Endothelial cell (in vitro differentiated cells): ENCODE measurements around the gene ZNF536. TPM values are rescaled to one million over a fixed set of nuclear protein-coding genes. Genes with fewer than 3 reads are reported as not detected.
"Not testable (repeated sequence)": the region's sequence is repeated elsewhere in the genome, so short reads cannot be mapped to it uniquely, and the experiment has no call there.

Source experiments
- DNase-seq: peaks from one replicate; pipeline ENCODE4 v3.0.0; 2021; ENCODE audit warnings: low spot score
- H3K27ac Mint-ChIP-seq: one replicate; pipeline ENCODE4 v1.8.0; 2021; ENCODE audit warnings: mixed read lengths, inconsistent platforms; ENCODE audit not compliant: unreplicated experiment
- H3K27me3 Mint-ChIP-seq: one replicate; pipeline ENCODE4 v1.8.0; 2021; ENCODE audit warnings: mild to moderate bottlenecking, moderate library complexity, mixed read lengths, inconsistent platforms; ENCODE audit not compliant: unreplicated experiment
- H3K36me3 Mint-ChIP-seq: one replicate; pipeline ENCODE4 v1.8.0; 2021; ENCODE audit warnings: mild to moderate bottlenecking, low read depth, mixed read lengths, inconsistent platforms; ENCODE audit not compliant: unreplicated experiment
- H3K4me1 Mint-ChIP-seq: one replicate; pipeline ENCODE4 v1.8.0; 2021; ENCODE audit warnings: mild to moderate bottlenecking, mixed read lengths, inconsistent platforms; ENCODE audit not compliant: unreplicated experiment
- H3K4me3 Mint-ChIP-seq: one replicate; pipeline ENCODE4 v1.8.0; 2021; ENCODE audit warnings: mild to moderate bottlenecking, mixed read lengths, inconsistent platforms; ENCODE audit not compliant: unreplicated experiment
- H3K9me3 Mint-ChIP-seq: one replicate; pipeline ENCODE4 v1.8.0; 2021; ENCODE audit warnings: mixed read lengths, inconsistent platforms; ENCODE audit not compliant: unreplicated experiment
- CTCF ChIP-seq: fragments of 200-600 bp; sonication (generic); IDR thresholded peaks from one replicate; pipeline ENCODE4 v1.5.0; 2021; ENCODE audit warnings: antibody characterized with exemption; ENCODE audit not compliant: unreplicated experiment
- total RNA-seq: library from RNA; stranded (reverse); fragmentation: NEBNext Ultra II Directional; extraction: Animal tissue kit (Norgen Biotek cat#: 25700); gene quantifications from one replicate; pipeline ENCODE4 v1.2.1, GENCODE V29; 2021; ENCODE audit not compliant: unreplicated experiment

Gene ZNF536
- total RNA-seq, 1 donor from 2014 or later, result 0.33 TPM

GRCh38 chr19:30453743-30454142, 81.6 kb downstream of the ZNF536 start:
- no peaks in the 10 kb centered on the region for H3K9me3 Mint-ChIP-seq
- DNase-seq, result no peak

GRCh38 chr19:30455881-30456280, 83.7 kb downstream of the ZNF536 start:
- Mint-ChIP-seq H3K4me1 (peaks cover 11% of the 10 kb centered on the region), H3K4me3 (no peak overlapping the region), H3K27ac (no peak overlapping the region)

More at GRCh38 chr19:30453743-30454142, 81.6 kb downstream of the ZNF536 start:
- Mint-ChIP-seq H3K4me1 (peaks cover 28% of the 10 kb centered on the region), H3K4me3 (no peak overlapping the region), H3K36me3 (peaks cover 3% of the 10 kb centered on the region), H3K27me3 (peaks cover 2% of the 10 kb centered on the region), H3K27ac (no peak overlapping the region)
- no peak for TF ChIP-seq CTCF

GRCh38 chr19:30457484-30457883, 85.3 kb downstream of the ZNF536 start:
- Mint-ChIP-seq H3K9me3 (no peaks in the 10 kb centered on the region), H3K36me3 (peaks cover under 1% of the 10 kb centered on the region), H3K4me3 (no peak overlapping the region), H3K27ac (no peak overlapping the region), H3K27me3 (peaks cover under 1% of the 10 kb centered on the region), H3K4me1 (peaks cover under 1% of the 10 kb centered on the region)
- no peak for DNase-seq
- TF ChIP-seq CTCF, result no peak

More at GRCh38 chr19:30455881-30456280, 83.7 kb downstream of the ZNF536 start:
- no peak for DNase-seq
- no peaks in the 10 kb centered on the region for H3K9me3 Mint-ChIP-seq
- peaks cover 3% of the 10 kb centered on the region for H3K36me3 Mint-ChIP-seq
- TF ChIP-seq CTCF, result no peak
- peaks cover 2% of the 10 kb centered on the region for H3K27me3 Mint-ChIP-seq

GRCh38 chr19:30459859-30460258, 87.7 kb downstream of the ZNF536 start:
- Mint-ChIP-seq H3K4me3 (no peak overlapping the region), H3K27ac (no peak overlapping the region), H3K9me3 (no peaks in the 10 kb centered on the region), H3K27me3 (no peaks in the 10 kb centered on the region), H3K4me1 (no peaks in the 10 kb centered on the region), H3K36me3 (no peaks in the 10 kb centered on the region)
- DNase-seq, result no peak
- no peak for TF ChIP-seq CTCF

GRCh38 chr19:30464162-30464561, 92.0 kb downstream of the ZNF536 start:
- no peak for TF ChIP-seq CTCF

GRCh38 chr19:30466598-30466997, 94.4 kb downstream of the ZNF536 start:
- H3K27ac Mint-ChIP-seq, H3K4me1 Mint-ChIP-seq, H3K4me3 Mint-ChIP-seq, H3K27me3 Mint-ChIP-seq, DNase-seq, H3K9me3 Mint-ChIP-seq: not testable (repeated sequence)
- H3K36me3 Mint-ChIP-seq, result peaks cover 13% of the 10 kb centered on the region

More at GRCh38 chr19:30464162-30464561, 92.0 kb downstream of the ZNF536 start:
- H3K36me3 Mint-ChIP-seq, result peaks cover 13% of the 10 kb centered on the region
- H3K27me3 Mint-ChIP-seq, result peaks cover 5% of the 10 kb centered on the region
- no peaks in the 10 kb centered on the region for H3K4me1 Mint-ChIP-seq
- H3K4me3 Mint-ChIP-seq, result peak overlapping the region; percentile 31
- no peak overlapping the region for H3K27ac Mint-ChIP-seq
- no peak for DNase-seq
- H3K9me3 Mint-ChIP-seq, result no peaks in the 10 kb centered on the region
